Measurements from ENCODE around the gene HPS1. TPM values are rescaled to one million over a fixed set of nuclear protein-coding genes. Genes with fewer than 3 reads are reported as not detected.
A peak's percentile ranks its signal among the peaks of the same experiment; 100 is the strongest.

Gene HPS1
- total RNA-seq, 1 donor: 52.1 TPM

GRCh38 chr10:98376485-98376884 is 70.2 kb downstream of the HPS1 start:
- Histone ChIP-seq H4K20me1 (ENCODE audit: insufficient read depth, low read length) (no peaks in the 10 kb centered on the region), H3K4me2 (ENCODE audit: insufficient read depth, low read length) (no peak overlapping the region), H3K27me3 (ENCODE audit: insufficient read depth, low read length) (no peaks in the 10 kb centered on the region), H3K4me3 (ENCODE audit: insufficient read depth, low read length) (no peak overlapping the region), H3K27ac (ENCODE audit: low read depth, low read length) (no peak overlapping the region), H3K9me3 (ENCODE audit: low read depth, low read length) (no peaks in the 10 kb centered on the region), H3K79me2 (ENCODE audit: insufficient read depth, low read length) (no peaks in the 10 kb centered on the region), H2AFZ (ENCODE audit: low read length) (no peak overlapping the region), H3K4me1 (ENCODE audit: insufficient read depth, low read length) (peaks cover 28% of the 10 kb centered on the region), H3K36me3 (ENCODE audit: insufficient read depth, low read length) (no peaks in the 10 kb centered on the region)
- no peak for DNase-seq (ENCODE audit: insufficient read length, low spot score, missing footprints)
- no peak for TF ChIP-seq CTCF (IDR thresholded peaks at IDR 0.05; ENCODE audit: extremely low read depth, low read depth, low read length)

- DNase-seq (ENCODE audit: insufficient read length, low spot score, missing footprints): peak; percentile 95
- peak overlapping the region; percentile 66 for H2AFZ ChIP-seq (ENCODE audit: low read length)
- H3K4me3 ChIP-seq (ENCODE audit: insufficient read depth, low read length): peak overlapping the region; percentile 29
- H3K9me3 ChIP-seq (ENCODE audit: low read depth, low read length): no peaks in the 10 kb centered on the region
- no peaks in the 10 kb centered on the region for H3K36me3 ChIP-seq (ENCODE audit: insufficient read depth, low read length)
- TF ChIP-seq CTCF (IDR thresholded peaks at IDR 0.05; ENCODE audit: extremely low read depth, low read depth, low read length): no peak
- H3K79me2 ChIP-seq (ENCODE audit: insufficient read depth, low read length): no peaks in the 10 kb centered on the region
- peak overlapping the region; percentile 87 for H3K4me2 ChIP-seq (ENCODE audit: insufficient read depth, low read length)
- no peaks in the 10 kb centered on the region for H3K27me3 ChIP-seq (ENCODE audit: insufficient read depth, low read length)
- peak overlapping the region; percentile 90 for H3K27ac ChIP-seq (ENCODE audit: low read depth, low read length)
- H3K4me1 ChIP-seq (ENCODE audit: insufficient read depth, low read length): peaks cover 28% of the 10 kb centered on the region
- H4K20me1 ChIP-seq (ENCODE audit: insufficient read depth, low read length): no peaks in the 10 kb centered on the region
These were observed 72.3 kb downstream of the HPS1 start for GRCh38 chr10:98374217-98374985.

GRCh38 chr10:98373260-98374040 is 73.3 kb downstream of the HPS1 start:
- no peak overlapping the region for H2AFZ ChIP-seq (ENCODE audit: low read length)

More at GRCh38 chr10:98373260-98374040, 73.3 kb downstream of the HPS1 start:
- Histone ChIP-seq H3K27ac (ENCODE audit: low read depth, low read length) (peak overlapping the region; percentile 90), H3K27me3 (ENCODE audit: insufficient read depth, low read length) (no peaks in the 10 kb centered on the region), H3K79me2 (ENCODE audit: insufficient read depth, low read length) (no peaks in the 10 kb centered on the region), H4K20me1 (ENCODE audit: insufficient read depth, low read length) (no peaks in the 10 kb centered on the region), H3K4me1 (ENCODE audit: insufficient read depth, low read length) (peaks cover 23% of the 10 kb centered on the region), H3K9me3 (ENCODE audit: low read depth, low read length) (no peaks in the 10 kb centered on the region), H3K4me3 (ENCODE audit: insufficient read depth, low read length) (no peak overlapping the region), H3K36me3 (ENCODE audit: insufficient read depth, low read length) (no peaks in the 10 kb centered on the region), H3K4me2 (ENCODE audit: insufficient read depth, low read length) (peak overlapping the region; percentile 87)
- TF ChIP-seq CTCF (IDR thresholded peaks at IDR 0.05; ENCODE audit: extremely low read depth, low read depth, low read length): no peak
- DNase-seq (ENCODE audit: insufficient read length, low spot score, missing footprints): no peak
